Activated CD8-positive, alpha-beta memory T cell treated with anti-CD3 and anti-CD28 coated beads, Interleukin-2, amount 50 U/mL, for 24 hours (primary cell): ENCODE data around the gene CAPZA3.
"Not testable (repeated sequence)": the region's sequence is repeated elsewhere in the genome, so short reads cannot be mapped to it uniquely, and the experiment has no call there.

Source experiments
- DNase-seq: peaks from one replicate; pipeline ENCODE4 v3.0.0-alpha.2; 2020; ENCODE audit errors: extremely low read depth

The CAPZA3 gene

GRCh38 chr12:18737819-18738218 is at the start of gene CAPZA3, which contains the start of gene PLCZ1:
Gene CAPZA3, plus strand, starts transcription at chr12:18738119. Its CDS starts 150 bp downstream, at chr12:18738269.
Gene PLCZ1, minus strand, starts transcription at chr12:18738012. Its CDS starts 641 bp downstream, at chr12:18737371.
- DNase-seq = no peak

- DNase-seq = no peak
These were observed 48.1 kb upstream of the CAPZA3 start for GRCh38 chr12:18689771-18690170.

GRCh38 chr12:18690653-18691052 is 47.3 kb upstream of the CAPZA3 start:
- no peak for DNase-seq

GRCh38 chr12:18693986-18694385 is 43.9 kb upstream of the CAPZA3 start:
- DNase-seq = not testable (repeated sequence)

- DNase-seq = no peak
These were observed 40.8 kb upstream of the CAPZA3 start for GRCh38 chr12:18696971-18697602.

GRCh38 chr12:18700271-18700670 is 37.6 kb upstream of the CAPZA3 start:
- DNase-seq = no peak

- no peak for DNase-seq
These were observed 34.6 kb upstream of the CAPZA3 start for GRCh38 chr12:18703321-18703720.

- no peak for DNase-seq
These were observed 34.0 kb upstream of the CAPZA3 start for GRCh38 chr12:18703911-18704310.

GRCh38 chr12:18706798-18707197 is 31.1 kb upstream of the CAPZA3 start:
- no peak for DNase-seq

- no peak for DNase-seq
These were observed 21.7 kb upstream of the CAPZA3 start for GRCh38 chr12:18716236-18716635.

GRCh38 chr12:18718462-18718861 is 19.5 kb upstream of the CAPZA3 start:
- no peak for DNase-seq

- no peak for DNase-seq
These were observed 17.9 kb upstream of the CAPZA3 start for GRCh38 chr12:18719922-18720510.

GRCh38 chr12:18720690-18721089 is 17.2 kb upstream of the CAPZA3 start:
- no peak for DNase-seq

- DNase-seq = no peak
These were observed 16.5 kb upstream of the CAPZA3 start for GRCh38 chr12:18721452-18721851.

- no peak for DNase-seq
These were observed 14.2 kb upstream of the CAPZA3 start for GRCh38 chr12:18723752-18724151.

GRCh38 chr12:18731156-18731555 is 6.8 kb upstream of the CAPZA3 start:
- no peak for DNase-seq

- DNase-seq = no peak
These were observed 10.0 kb downstream of the CAPZA3 start for GRCh38 chr12:18747895-18748294.

GRCh38 chr12:18749386-18749957 is 11.6 kb downstream of the CAPZA3 start:
- DNase-seq = no peak

GRCh38 chr12:18750085-18750484 is 12.2 kb downstream of the CAPZA3 start:
- no peak for DNase-seq

- no peak for DNase-seq
These were observed 13.9 kb downstream of the CAPZA3 start for GRCh38 chr12:18751866-18752265.

GRCh38 chr12:18752280-18752920 is 14.5 kb downstream of the CAPZA3 start:
- no peak for DNase-seq

GRCh38 chr12:18752947-18753346 is 15.0 kb downstream of the CAPZA3 start:
- no peak for DNase-seq
